HepG2 (cell line): ENCODE measurements around the gene PDSS2. TPM values are rescaled to one million over a fixed set of nuclear protein-coding genes. Genes with fewer than 3 reads are reported as not detected.

ENCODE experiments used
- DR1 ChIP-seq: sonication (generic); formaldehyde crosslinking; IDR thresholded peaks from 2 replicates; pipeline ENCODE4 v1.8.0; 2021; ENCODE audit warnings: mild to moderate bottlenecking, missing genetic modification reagents, inconsistent platforms
- HDAC1 ChIP-seq: sonication (generic); formaldehyde crosslinking; IDR thresholded peaks from 2 replicates; pipeline ENCODE4 v1.5.1; 2020; ENCODE audit warnings: mild to moderate bottlenecking, missing genetic modification reagents
- HHEX ChIP-seq: IDR thresholded peaks from 2 replicates; pipeline ENCODE4 v1.6.1; 2016; ENCODE audit warnings: control low read depth
- JUNB ChIP-seq: sonication (generic); formaldehyde crosslinking; IDR thresholded peaks from 2 replicates; pipeline ENCODE4 v1.8.0; 2022; ENCODE audit warnings: missing genetic modification reagents, mild to moderate bottlenecking, borderline replicate concordance
- ZIK1 ChIP-seq: sonication (generic); formaldehyde crosslinking; IDR thresholded peaks from 2 replicates; pipeline ENCODE4 v1.5.0; 2020; ENCODE audit warnings: mild to moderate bottlenecking, low read depth, missing genetic modification reagents, borderline replicate concordance
- ZNF839 ChIP-seq: sonication (generic); formaldehyde crosslinking; IDR thresholded peaks from 2 replicates; pipeline ENCODE4 v1.4.0; 2020; ENCODE audit warnings: missing genetic modification reagents, mild to moderate bottlenecking, borderline replicate concordance
- polyA plus RNA-seq, 8 experiments: library from polyadenylated mRNA; depleted of rRNA in 3 of 8; stranded (reverse) in 7 of 8; unstranded in 1 of 8; fragments of >200 nt; fragmentation: Illumina TruSeq in 4 of 8; extraction: Trizol in 4 of 8; gene quantifications; 2 replicates each; pipeline versions ENCODE4 v1.2.1 to v1.2.3, GENCODE V29; 2011 to 2016; ENCODE audit warnings: low read depth in 4 of 8, missing spikeins in 1 of 8, mixed read lengths in 1 of 8; ENCODE audit not compliant: insufficient read depth in 1 of 8
- total RNA-seq, 5 experiments: library from RNA; depleted of rRNA; stranded (reverse); fragments of >200 nt; fragmentation: Illumina TruSeq; extraction: Trizol; gene quantifications; 2 replicates each; pipeline ENCODE4 v1.2.3, GENCODE V29; 2016; ENCODE audit warnings: low read depth in 1 of 5
- TF ChIP-seq, protein P1 (sequence below), 2 experiments: sonication (generic) in 1 of 2; formaldehyde crosslinking in 1 of 2; IDR thresholded peaks; 2 replicates each; pipeline versions ENCODE4 v1.4.0 to v1.6.1; 2018 to 2020; ENCODE audit warnings: missing genetic modification reagents in 2 of 2, borderline replicate concordance in 1 of 2, low read depth in 1 of 2, mild to moderate bottlenecking in 1 of 2, missing biosample characterization in 1 of 2
- TF ChIP-seq, protein P2 (sequence below): IDR thresholded peaks from 2 replicates; pipeline ENCODE4 v1.6.1; 2016; ENCODE audit warnings: missing genetic modification reagents, missing compliant biosample characterization
- TF ChIP-seq, protein P3 (sequence below): sonication (generic); formaldehyde crosslinking; IDR thresholded peaks from 2 replicates; pipeline ENCODE4 v1.5.1; 2020; ENCODE audit warnings: mild to moderate bottlenecking, missing genetic modification reagents, borderline replicate concordance
- TF ChIP-seq, protein P4 (sequence below): sonication (generic); formaldehyde crosslinking; IDR thresholded peaks from 2 replicates; pipeline ENCODE4 v1.9.0; 2022; ENCODE audit warnings: missing genetic modification reagents, mild to moderate bottlenecking, borderline replicate concordance
- TF ChIP-seq, protein P5 (sequence below): sonication (generic); formaldehyde crosslinking; IDR thresholded peaks from 2 replicates; pipeline ENCODE4 v1.4.0; 2020; ENCODE audit warnings: missing genetic modification reagents, borderline replicate concordance
- TF ChIP-seq, protein P6 (sequence below): sonication (generic); formaldehyde crosslinking; IDR thresholded peaks from 2 replicates; pipeline ENCODE4 v1.4.0; 2020; ENCODE audit warnings: missing genetic modification reagents

PDSS2 gene
- total and polyA plus RNA-seq, 2 of the 13 experiments (the other 11 are each of a cell fraction or from before 2014, with no cell fraction given): 16.2 to 17.0 TPM

DNA sequence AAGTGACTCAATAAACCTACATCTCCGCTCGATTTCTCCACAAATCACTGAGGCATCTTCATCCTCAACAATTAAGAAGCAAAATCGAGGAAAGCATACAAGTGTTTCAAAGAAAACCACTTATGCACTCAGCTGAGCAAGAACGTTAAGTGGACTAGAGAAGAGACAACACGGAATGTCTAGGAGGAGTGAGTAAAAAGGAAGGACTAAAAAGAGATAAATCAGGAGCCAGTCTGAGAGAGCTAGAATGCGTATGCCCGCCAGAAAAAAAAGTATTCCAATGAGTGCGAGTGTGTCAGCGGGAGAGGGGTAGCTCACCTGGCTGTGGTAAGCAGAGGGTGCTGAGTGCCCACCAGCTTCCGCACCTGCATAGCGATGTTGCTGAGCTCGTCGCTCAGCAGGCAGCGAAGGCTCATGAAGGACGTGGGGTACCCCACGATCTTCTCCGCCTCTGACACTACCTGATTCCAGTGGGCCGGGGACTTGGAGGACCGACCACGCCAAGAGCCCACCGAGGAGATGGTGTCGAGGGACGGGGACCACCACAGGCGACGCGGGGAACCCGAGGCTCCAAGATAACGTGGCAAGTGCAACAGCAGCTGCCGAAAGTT, 587 bp downstream of the PDSS2 start (continued):
- TF ChIP-seq, protein P1, sequence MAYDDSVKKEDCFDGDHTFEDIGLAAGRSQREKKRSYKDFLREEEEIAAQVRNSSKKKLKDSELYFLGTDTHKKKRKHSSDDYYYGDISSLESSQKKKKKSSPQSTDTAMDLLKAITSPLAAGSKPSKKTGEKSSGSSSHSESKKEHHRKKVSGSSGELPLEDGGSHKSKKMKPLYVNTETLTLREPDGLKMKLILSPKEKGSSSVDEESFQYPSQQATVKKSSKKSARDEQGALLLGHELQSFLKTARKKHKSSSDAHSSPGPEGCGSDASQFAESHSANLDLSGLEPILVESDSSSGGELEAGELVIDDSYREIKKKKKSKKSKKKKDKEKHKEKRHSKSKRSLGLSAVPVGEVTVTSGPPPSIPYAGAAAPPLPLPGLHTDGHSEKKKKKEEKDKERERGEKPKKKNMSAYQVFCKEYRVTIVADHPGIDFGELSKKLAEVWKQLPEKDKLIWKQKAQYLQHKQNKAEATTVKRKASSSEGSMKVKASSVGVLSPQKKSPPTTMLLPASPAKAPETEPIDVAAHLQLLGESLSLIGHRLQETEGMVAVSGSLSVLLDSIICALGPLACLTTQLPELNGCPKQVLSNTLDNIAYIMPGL (CRISPR knock-in tag; IDR thresholded peaks at IDR 0.05; ENCODE audit: borderline replicate concordance in 1 of 2, low read depth in 1 of 2): no peak
- TF ChIP-seq JUNB (CRISPR knock-in tag) (no peak), DR1 (CRISPR knock-in tag) (no peak), ZNF839 (CRISPR knock-in tag) (no peak; the same call in 1 of the 2 replicates), HHEX (0 out of 2 replicates have a peak, but pooled peaks have one; percentile 36), HDAC1 (CRISPR knock-in tag) (peak; percentile 41; the same call in 1 of the 2 replicates), ZIK1 (CRISPR knock-in tag) (no peak)
- TF ChIP-seq, protein P2, sequence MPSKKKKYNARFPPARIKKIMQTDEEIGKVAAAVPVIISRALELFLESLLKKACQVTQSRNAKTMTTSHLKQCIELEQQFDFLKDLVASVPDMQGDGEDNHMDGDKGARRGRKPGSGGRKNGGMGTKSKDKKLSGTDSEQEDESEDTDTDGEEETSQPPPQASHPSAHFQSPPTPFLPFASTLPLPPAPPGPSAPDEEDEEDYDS (CRISPR knock-in tag): no peak
- TF ChIP-seq, protein P3, sequence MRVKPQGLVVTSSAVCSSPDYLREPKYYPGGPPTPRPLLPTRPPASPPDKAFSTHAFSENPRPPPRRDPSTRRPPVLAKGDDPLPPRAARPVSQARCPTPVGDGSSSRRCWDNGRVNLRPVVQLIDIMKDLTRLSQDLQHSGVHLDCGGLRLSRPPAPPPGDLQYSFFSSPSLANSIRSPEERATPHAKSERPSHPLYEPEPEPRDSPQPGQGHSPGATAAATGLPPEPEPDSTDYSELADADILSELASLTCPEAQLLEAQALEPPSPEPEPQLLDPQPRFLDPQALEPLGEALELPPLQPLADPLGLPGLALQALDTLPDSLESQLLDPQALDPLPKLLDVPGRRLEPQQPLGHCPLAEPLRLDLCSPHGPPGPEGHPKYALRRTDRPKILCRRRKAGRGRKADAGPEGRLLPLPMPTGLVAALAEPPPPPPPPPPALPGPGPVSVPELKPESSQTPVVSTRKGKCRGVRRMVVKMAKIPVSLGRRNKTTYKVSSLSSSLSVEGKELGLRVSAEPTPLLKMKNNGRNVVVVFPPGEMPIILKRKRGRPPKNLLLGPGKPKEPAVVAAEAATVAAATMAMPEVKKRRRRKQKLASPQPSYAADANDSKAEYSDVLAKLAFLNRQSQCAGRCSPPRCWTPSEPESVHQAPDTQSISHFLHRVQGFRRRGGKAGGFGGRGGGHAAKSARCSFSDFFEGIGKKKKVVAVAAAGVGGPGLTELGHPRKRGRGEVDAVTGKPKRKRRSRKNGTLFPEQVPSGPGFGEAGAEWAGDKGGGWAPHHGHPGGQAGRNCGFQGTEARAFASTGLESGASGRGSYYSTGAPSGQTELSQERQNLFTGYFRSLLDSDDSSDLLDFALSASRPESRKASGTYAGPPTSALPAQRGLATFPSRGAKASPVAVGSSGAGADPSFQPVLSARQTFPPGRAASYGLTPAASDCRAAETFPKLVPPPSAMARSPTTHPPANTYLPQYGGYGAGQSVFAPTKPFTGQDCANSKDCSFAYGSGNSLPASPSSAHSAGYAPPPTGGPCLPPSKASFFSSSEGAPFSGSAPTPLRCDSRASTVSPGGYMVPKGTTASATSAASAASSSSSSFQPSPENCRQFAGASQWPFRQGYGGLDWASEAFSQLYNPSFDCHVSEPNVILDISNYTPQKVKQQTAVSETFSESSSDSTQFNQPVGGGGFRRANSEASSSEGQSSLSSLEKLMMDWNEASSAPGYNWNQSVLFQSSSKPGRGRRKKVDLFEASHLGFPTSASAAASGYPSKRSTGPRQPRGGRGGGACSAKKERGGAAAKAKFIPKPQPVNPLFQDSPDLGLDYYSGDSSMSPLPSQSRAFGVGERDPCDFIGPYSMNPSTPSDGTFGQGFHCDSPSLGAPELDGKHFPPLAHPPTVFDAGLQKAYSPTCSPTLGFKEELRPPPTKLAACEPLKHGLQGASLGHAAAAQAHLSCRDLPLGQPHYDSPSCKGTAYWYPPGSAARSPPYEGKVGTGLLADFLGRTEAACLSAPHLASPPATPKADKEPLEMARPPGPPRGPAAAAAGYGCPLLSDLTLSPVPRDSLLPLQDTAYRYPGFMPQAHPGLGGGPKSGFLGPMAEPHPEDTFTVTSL (CRISPR knock-in tag): no peak
- TF ChIP-seq, protein P4, sequence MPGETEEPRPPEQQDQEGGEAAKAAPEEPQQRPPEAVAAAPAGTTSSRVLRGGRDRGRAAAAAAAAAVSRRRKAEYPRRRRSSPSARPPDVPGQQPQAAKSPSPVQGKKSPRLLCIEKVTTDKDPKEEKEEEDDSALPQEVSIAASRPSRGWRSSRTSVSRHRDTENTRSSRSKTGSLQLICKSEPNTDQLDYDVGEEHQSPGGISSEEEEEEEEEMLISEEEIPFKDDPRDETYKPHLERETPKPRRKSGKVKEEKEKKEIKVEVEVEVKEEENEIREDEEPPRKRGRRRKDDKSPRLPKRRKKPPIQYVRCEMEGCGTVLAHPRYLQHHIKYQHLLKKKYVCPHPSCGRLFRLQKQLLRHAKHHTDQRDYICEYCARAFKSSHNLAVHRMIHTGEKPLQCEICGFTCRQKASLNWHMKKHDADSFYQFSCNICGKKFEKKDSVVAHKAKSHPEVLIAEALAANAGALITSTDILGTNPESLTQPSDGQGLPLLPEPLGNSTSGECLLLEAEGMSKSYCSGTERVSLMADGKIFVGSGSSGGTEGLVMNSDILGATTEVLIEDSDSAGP: no peak
- TF ChIP-seq, protein P5, sequence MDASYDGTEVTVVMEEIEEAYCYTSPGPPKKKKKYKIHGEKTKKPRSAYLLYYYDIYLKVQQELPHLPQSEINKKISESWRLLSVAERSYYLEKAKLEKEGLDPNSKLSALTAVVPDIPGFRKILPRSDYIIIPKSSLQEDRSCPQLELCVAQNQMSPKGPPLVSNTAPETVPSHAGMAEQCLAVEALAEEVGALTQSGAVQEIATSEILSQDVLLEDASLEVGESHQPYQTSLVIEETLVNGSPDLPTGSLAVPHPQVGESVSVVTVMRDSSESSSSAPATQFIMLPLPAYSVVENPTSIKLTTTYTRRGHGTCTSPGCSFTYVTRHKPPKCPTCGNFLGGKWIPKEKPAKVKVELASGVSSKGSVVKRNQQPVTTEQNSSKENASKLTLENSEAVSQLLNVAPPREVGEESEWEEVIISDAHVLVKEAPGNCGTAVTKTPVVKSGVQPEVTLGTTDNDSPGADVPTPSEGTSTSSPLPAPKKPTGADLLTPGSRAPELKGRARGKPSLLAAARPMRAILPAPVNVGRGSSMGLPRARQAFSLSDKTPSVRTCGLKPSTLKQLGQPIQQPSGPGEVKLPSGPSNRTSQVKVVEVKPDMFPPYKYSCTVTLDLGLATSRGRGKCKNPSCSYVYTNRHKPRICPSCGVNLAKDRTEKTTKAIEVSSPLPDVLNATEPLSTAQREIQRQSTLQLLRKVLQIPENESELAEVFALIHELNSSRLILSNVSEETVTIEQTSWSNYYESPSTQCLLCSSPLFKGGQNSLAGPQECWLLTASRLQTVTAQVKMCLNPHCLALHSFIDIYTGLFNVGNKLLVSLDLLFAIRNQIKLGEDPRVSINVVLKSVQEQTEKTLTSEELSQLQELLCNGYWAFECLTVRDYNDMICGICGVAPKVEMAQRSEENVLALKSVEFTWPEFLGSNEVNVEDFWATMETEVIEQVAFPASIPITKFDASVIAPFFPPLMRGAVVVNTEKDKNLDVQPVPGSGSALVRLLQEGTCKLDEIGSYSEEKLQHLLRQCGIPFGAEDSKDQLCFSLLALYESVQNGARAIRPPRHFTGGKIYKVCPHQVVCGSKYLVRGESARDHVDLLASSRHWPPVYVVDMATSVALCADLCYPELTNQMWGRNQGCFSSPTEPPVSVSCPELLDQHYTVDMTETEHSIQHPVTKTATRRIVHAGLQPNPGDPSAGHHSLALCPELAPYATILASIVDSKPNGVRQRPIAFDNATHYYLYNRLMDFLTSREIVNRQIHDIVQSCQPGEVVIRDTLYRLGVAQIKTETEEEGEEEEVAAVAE (CRISPR knock-in tag): no peak
- TF ChIP-seq, protein P6, sequence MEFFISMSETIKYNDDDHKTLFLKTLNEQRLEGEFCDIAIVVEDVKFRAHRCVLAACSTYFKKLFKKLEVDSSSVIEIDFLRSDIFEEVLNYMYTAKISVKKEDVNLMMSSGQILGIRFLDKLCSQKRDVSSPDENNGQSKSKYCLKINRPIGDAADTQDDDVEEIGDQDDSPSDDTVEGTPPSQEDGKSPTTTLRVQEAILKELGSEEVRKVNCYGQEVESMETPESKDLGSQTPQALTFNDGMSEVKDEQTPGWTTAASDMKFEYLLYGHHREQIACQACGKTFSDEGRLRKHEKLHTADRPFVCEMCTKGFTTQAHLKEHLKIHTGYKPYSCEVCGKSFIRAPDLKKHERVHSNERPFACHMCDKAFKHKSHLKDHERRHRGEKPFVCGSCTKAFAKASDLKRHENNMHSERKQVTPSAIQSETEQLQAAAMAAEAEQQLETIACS (CRISPR knock-in tag): no peak
